Occipital lobe (tissue), 2 donors: ENCODE results near the gene CDH20. TPM values are rescaled to one million over a fixed set of nuclear protein-coding genes. Genes with fewer than 3 reads are reported as not detected.
"Not testable (repeated sequence)": the region's sequence is repeated elsewhere in the genome, so short reads cannot be mapped to it uniquely, and the experiment has no call there.

Source experiments
- DNase-seq: peaks from one replicate; lab custom pipeline; 2025; lab: John Stamatoyannopoulos, UW
- total RNA-seq: library from RNA; depleted of rRNA; stranded (reverse); fragments of >200 nt; gene quantifications from one replicate; pipeline ENCODE4 v1.2.3, GENCODE V29; 2014

The CDH20 gene
- total RNA-seq, 1 donor from 2014 or later = 7.3 TPM

DNA sequence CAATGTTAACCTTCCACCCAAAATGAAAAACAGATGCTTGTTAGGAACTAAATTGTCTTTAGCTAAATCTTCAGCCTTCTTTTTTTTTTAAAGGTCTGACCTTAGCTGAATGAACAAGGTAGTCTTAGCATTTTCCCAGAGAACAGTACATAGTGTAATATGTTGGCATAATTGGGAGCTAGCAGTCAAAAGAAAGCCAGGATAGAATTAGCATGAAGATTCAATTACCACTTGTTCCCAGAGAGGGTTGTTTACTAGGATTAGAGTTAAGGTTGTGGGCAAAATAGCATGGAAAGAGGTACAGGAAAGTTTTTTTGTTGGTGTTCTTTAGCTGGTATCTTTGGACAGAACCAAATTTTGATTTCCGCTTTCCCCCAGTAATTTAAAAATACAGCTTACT is 6.9 kb downstream of the CDH20 start:
- no peak for DNase-seq

DNA sequence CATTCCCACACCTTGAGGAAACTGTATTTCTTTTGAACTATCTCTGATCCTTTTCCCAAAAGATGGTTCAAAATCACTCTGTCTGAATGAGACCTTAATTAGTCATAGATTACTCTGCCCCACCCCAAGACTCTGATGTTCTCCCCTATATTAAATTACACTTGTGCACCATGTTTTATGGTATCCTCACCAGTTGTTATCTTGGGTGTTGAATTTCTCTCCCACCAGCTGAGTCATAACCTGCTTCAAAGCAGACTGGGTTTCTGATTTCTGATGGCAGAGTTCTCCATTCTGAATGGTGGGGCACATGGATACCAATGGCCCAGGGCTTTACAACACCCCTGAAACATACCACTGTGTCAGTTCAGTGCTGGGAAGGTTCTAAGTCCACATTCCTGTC is 15.0 kb downstream of the CDH20 start:
- DNase-seq = no peak

DNA sequence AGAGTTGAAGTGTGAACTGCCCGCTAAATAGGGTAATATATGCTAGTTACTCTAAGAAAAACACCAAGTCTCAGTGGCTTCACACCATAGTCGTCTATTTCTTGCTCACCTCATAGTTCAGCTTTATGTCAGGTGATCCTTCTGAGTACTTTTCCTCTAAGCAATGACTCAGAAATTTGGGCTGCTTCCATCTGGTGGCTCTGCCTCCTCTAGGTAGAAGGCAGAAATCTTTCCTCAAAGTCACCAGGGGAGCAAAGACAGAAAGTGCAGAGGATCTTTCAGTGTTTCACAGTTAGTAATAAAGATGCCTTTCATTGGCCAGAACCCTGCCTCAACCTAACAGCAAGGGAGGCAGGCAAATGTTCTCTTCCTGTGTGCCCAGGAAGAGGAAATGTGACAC is 17.3 kb downstream of the CDH20 start:
- DNase-seq = no peak

DNA sequence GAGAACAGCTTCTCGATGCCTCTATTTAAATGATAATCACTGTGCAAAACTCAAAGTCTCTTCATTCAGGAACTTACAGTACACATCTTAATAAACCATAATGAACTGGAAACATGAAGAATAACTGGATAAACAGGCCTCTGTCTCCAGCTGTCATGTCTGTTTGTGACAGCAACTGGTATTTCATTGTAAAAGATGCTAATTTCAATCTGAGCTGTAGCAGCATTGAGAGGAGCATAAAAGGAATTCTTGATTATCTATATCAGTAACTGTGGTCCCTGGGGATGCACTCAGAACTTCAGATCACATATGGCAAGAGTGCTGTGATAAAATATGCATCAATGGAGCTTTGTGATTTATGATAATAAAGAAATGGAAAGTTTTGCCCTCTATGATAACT is 18.8 kb downstream of the CDH20 start:
- no peak for DNase-seq

DNA sequence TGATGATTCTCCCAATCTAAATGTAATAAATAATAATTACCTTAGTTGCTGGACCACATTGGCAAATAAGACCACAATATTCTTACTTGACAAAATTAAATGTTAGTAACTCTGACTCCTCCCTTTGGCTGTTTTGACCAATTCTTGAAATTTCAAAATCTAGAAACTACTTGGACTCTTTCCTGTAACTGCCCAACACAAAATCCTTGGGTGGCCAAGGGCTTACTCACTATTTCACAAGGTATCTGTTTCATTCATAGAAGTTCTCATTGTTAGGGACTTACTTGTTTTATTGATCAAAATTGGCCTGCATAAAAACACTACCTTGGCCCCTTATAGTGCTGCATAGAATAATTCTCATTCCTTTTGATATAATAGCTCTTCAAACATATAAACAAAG is 19.4 kb downstream of the CDH20 start:
- no peak for DNase-seq

DNA sequence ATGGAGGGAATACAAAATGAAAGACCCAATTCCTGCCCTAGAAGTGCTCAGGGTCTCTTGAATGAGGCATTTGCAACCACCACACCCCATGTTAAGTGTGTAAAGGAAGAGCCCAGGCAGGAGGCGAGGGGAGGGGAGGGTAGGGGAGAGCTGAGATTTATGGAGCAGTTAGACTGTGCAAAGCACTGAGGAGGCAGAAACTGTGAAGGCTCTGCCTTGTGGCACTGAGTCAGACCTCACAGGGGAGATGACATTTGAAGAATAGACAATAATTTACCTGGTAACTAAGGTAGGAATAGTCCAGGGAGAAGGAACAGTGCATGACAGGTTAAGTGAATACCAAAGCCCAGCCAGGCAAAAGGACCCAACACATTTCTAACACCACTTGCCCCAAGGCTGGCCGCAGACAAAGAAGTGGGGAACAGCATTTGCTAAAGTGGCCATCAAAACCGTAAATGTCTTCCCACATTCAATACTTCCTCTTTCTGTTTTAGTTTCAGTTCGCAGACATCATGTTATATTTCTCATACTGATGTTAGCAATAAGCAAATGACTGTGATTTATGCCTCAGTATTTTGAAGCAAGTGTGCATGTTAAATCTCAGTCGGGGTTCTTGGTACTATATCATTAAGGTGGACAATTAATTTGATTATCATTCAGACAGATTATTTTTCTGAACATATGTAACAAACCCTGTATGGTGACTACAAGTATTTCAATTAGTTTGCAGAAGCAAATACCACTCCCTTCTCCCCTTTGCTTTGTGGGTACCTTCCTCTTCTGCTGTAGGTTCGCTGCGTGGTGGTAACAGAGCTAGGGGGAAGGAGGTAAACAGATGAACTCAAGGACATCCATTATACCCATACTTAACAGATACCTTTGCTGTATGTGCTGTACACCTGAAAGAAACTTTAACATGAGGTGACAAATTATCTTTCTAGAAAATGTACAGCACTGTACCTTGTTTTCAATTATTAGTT is 27.5 kb downstream of the CDH20 start:
- no peak for DNase-seq

DNA sequence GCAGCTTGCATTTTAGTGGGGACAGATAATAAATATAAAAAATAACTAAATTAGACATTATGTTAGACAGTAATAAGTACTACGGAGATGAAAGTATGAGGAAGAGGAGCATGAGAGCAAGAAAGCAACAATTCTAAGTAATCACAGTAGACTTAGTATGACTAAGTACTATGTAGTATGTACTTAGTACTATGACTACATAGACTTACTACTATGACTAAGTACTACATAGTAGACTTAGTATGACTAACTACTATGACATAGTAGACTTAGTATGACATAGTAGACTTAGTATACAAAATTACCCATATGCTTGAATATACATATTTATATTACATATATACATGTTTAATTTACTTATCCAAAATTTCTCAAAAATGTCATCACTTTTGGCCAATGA is 29.3 kb downstream of the CDH20 start:
- DNase-seq = no peak

DNA sequence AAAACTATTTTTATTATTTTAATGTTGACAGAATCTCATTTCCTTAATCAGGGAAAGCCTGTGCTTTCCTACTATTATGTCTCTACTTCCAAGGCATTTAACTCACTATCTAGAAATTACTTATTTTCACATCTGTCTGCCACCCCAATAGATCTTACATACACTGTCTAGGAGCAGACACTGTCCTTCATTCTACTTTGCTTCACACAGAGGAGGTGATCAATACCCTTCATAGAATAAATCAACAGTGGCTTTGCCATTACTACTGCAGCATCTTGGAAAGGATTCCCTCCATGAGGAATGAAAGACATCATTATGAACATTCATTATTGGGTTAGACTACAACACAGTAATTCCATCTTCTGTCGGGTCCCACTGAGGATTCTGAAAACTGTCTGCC is 31.7 kb downstream of the CDH20 start:
- DNase-seq = no peak

DNA sequence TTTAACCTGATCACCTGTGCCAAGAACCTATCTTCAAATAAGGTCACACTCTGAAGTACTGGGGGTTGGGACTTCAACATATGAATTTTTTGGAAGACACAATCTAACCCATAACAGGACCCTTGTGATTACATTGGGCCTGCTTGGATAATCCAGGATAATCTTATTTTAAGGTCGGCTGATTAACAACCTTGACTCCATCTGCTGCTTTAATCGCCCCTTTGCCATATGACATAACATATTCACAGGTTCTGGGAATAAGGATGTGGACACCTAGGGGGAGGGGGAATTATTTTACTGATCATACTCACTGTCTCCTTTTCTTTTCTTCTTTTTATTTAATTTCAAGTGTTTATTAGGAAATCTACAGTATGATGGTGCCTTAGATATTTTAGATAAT is 34.8 kb downstream of the CDH20 start:
- no peak for DNase-seq

DNA sequence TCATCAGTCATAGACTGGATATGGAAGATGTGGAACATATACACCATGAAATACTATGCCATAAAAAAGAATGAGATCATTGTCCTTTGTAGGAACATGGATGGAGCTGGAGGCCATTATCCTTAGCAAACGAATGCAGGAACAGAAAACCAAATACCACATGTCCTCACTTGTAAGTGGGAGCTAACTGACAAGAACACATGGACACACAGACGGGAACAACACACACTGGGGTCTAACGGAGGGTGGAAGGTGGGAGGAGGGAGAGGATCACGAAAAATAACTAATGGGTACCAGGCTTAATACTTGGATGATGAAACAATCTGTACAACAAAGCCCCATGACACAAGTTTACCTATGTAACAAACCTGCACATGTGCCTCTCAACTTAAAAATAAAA is 36.4 kb downstream of the CDH20 start:
- DNase-seq = not testable (repeated sequence)

DNA sequence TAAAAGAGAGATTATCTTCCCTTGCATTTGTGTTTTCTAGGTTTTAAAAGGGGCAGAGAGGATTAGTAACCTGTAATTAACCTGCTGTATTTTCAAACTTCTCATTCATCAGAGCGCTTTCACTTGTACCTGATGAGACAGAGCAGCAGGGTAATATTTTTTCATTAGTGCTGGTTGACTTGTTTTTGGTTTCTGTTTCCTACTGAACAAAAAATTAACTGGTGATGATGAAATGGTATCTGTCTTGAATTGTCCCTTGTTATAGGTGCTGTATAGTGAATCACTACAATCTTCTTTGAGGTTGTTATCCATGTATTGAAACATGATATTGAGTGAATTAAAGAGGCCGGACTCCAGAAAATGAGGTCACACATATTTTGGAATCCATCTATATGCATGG is 37.9 kb downstream of the CDH20 start:
- no peak for DNase-seq

DNA sequence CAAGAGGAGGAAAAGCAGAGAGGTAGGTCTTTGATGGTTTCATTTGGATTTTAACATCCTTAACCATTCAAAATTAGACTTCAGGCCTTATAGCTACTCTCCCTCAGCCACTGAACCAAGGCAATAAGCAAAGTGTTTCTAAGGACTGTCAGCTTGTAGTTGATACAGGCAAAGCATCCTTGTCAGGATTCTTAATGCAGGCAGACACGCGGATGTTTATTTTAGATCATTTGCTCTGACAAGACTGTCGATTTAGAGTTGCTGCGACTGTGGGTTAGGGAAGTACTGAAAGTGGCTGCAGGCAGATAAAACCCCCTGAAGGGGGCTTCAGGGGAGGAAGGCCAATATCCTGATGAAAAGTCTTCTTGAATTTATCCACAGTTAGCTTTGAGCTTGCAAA is 46.6 kb downstream of the CDH20 start:
- DNase-seq = no peak

DNA sequence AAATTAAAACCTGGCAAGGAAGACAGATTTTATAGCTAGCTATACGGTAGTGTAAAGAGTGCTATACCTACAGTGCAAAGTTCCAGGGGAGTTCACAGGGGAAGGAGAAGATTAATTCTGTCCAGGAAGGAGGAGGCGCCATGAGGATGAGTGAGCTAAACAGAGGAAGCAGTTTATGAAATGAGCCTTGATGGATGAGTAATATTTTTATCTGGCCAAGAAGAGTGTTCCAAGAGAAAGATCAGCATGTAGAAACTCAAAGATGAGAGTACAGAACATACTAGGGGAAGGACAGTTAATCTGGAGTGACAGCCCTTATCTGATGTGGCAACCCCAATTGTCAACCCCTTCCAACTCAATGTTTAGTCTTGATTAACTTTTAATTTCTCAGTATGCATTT is 54.8 kb downstream of the CDH20 start:
- no peak for DNase-seq

DNA sequence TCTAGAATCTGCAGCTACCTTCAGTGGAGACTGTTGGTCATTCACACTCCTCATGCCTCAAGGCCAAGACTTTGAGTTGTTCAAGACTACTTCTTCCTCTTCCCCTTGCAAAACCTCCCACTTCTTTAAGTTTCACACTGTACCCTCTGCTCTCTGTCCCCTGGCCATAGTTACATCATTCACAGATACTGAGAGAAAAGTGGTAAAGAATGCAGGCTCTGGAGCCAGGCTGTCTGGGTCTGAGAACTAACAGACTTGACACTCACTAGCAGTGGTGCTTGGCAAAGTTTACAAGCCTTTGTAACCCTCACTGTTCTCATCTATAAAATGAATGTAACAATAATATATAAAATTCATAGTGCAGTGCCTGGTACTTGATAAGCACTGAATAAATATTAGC is 61.8 kb downstream of the CDH20 start:
- DNase-seq = no peak

DNA sequence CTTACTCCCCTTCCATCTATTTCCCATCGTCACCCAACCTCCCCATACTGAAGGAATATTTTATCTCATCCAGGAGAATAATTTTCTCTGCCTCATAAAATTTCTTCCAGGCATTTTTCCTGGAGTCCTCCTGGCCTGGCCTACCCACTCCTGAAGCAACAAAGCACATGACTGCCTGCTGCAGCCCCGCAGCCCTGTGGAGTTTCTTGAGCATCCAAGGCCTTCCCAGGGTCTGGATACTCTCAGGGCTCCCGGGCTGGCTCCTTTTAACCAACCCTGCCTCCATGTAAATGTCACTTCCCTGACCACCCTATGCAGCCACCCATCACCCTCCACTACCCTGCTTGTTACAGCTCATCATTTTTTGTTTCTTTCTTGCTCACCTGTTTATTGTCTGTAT is 64.0 kb downstream of the CDH20 start:
- no peak for DNase-seq

DNA sequence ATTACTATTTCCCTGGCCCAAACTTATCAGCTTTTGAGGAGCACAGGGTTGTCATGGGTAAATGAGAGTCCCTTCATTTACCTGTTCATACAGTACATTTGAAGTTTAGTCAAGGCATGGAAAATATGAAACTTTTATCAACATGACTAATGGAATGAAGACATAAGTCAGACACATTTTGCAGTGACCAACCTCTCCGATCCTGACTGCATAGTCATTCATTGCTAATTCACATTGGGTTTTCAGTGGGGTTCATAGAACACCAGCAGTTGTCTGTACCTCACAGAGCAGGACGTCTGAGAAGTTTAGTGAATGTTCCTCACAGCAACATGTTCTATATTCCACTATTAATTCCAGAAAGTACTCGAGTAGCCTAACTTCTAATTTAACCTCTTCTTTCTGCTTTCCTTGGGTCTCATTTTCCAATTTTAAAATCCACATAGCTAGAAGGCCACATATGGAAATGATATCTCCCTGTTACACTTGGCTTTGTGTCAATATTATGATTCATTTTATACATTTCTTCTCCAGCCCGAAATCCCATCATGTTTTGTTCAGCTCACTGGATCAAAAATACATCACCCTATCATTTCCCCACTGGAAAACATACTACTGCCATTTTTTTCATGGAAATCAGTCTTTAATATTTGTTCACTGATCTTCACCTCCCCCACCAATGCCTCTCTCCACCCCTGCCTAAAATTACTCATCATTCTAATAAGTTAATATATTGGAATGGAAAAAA is 65.9 kb downstream of the CDH20 start:
- no peak for DNase-seq

DNA sequence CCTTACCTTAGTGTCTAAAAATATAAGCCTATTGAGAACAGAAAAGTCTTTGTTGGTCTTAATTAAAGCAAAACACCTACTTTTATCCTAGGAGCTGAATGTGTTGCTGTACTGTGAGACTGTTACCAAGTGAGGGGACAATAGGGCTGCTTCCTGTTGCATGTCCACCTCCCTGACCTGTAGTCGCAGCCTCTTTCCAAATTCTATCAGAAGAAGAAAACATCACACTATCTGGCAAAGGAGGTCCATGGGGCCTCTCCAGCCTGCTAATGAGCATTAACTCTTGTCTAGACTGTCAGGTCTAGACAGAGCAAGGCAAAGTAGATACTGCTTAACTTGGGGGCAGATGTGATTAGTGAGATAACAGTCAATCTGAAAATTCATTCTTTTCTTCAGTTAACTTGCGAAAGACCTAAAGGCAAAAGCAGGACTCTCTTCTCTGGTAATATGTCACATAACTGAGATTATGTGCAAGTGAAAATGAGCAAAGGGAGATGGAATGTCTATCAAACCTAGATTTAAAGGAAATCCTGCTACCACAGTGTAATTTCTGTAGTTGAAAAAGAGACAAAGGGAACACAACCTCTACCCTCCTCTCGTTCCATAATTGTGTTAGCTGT is 66.9 kb downstream of the CDH20 start:
- DNase-seq = no peak

DNA sequence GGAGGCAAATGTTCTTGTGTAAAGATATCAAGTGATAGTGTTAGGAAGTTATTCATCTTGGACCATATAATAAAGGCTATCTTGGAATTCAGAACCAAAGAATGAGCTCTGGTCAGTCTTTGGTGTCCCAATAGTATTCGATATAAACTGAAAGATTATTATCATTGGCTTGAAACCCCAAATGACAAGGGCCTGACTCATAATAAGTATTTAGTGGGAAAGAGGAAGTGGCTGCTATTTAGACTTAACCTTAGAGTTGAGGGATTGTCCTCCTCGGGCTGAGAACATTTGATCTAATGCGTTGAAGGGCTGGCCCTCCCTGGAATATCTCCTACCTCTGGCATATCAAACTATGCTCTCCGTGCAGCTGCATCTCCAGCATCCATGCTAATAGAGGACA is 67.5 kb downstream of the CDH20 start:
- no peak for DNase-seq

DNA sequence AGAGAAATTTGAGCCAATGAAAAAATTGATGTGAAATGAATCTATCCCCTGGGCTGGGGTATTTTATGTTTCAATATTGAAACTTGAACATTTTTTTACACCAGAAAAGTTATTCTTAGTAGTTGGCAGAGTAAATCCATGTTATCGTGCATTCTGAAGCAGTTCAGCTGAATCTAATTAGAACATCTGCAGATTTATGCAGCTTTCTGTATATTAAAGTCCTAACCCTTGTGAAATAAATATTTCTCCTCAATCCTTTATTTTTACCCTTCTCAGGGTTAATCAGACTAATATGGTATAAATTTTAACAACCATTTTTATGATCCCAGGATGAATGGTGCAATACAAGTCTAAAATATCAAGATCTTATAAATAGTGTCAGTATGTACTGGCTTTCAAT is 69.5 kb downstream of the CDH20 start:
- no peak for DNase-seq

DNA sequence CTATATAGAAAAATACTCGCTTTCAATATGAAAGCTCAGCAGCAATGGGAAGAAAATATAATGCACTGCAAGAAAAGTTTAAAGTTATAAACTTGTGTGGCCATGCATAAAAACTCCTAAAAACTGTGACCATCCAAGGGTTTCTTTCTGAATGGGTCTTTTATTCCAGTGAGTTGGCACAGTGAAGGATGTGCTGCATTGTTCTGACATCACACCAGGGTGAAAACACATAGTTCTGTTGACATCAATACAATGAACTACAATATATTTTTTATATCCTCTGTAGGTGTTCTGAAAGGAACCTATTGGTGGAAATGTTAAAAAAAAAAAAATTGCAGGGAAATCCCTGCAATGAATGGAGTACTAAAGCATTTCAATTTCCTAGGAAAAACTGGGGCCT is 80.2 kb downstream of the CDH20 start:
- no peak for DNase-seq

DNA sequence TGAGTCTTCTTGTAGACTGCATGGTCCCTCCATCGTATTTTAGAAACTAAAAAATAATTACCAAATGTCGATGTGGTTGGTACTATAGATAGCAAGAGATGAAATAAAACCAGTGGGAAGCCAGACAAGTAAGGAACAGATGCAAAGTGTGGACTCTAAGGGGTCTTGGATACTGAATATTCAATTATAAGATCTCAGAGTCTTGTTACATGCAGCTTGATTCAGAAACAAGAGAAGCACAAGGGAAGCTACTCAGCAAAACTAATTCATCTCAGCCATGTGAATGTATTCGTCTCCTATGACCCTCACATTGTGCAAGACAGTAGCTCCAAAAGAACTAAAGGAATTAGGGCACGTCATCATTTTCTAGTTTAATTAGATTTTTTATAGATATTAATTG is 80.9 kb downstream of the CDH20 start:
- no peak for DNase-seq

DNA sequence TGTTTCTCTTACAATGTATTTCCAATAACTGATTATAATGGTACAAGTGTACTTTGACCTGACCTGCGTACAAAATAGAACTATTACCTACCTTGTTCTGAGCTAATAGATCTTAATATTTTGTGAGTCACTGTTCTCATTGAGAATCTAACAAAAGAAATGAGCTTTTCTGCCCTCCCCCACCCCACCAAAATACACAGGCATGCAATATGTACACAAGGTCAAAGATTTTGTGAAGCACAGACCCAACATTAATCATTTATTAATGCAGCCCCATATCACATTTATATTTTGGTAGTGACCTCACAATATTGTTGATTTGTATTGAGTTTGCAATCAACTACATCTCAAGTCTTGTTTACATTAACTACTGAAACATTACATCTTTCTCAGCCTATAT is 86.5 kb downstream of the CDH20 start:
- no peak for DNase-seq
